GM21619 (cell line): ENCODE results near the gene DPY19L3.
"Not testable (repeated sequence)": the region's sequence is repeated elsewhere in the genome, so short reads cannot be mapped to it uniquely, and the experiment has no call there.

Experiments
- ATAC-seq: cut with Tn5 transposase; IDR thresholded peaks from one replicate; pipeline ENCODE4 v1.9.1; 2021; ENCODE audit not compliant: unreplicated experiment

The DPY19L3 gene

DNA sequence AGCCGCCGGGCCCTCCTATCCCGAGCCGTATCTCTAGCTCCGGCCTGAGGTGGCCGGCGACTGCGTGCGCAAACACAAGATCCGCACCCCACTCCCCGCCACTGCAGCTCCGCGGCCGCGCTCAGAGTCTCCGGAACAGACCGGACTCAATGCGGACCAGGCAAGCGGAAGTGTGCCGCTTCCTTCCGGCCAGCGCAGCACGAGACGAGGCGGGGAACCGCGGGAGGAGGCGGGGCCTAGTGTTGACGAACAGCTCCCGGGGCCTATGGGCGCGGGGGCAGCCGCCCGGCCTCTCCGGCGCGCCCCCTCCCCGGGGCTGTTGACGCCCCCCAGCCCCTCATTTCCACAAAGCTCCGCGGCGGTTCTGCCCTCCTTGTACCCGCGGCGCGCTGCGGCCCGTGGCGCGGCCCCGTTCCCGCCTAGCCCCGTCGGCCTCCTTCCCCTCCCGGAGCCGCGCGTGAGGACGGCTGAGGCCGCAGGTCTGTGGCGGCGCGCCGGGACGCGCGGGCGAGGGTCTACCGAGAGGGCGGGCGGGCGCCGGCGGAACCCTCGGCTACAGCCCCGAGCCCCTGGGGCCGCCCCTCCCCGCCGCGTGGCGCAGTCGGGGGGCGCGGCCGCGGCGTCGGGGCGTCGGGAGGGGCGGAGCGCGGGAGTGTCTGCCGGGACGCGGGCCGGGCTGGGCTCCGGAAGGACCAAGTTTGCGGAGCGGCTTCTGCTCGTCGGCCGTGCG is at the start of gene DPY19L3:
DPY19L3 (plus strand) TSS at position 340 of the 730 bp plus-strand sequence. CDS start 2,484 bp downstream, outside the sequence.
- peak; percentile 92 for ATAC-seq

DNA sequence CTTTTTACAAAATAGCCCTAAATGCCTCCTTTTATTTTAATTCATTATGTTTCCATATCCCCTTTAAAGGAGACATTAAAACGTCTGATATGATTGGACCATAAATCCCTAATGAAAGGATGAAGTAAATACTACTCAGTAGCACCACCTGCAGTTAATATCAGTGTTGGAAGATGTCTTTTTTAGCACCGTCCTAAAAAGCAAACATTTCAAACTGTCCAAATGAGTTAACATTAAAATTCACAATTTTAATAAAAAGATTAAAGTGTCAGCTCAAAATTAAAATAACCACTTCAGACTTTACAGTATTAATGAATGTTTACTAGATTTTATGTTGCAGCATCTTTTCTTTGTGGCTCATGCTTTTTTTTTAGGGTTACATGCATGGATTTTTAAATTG is 47.9 kb upstream of the DPY19L3 start:
- no peak for ATAC-seq

GRCh38 chr19:32358321-32358720 is 47.2 kb upstream of the DPY19L3 start:
- no peak for ATAC-seq

- ATAC-seq: no peak
These were observed 46.0 kb upstream of the DPY19L3 start for GRCh38 chr19:32359581-32359980.

DNA sequence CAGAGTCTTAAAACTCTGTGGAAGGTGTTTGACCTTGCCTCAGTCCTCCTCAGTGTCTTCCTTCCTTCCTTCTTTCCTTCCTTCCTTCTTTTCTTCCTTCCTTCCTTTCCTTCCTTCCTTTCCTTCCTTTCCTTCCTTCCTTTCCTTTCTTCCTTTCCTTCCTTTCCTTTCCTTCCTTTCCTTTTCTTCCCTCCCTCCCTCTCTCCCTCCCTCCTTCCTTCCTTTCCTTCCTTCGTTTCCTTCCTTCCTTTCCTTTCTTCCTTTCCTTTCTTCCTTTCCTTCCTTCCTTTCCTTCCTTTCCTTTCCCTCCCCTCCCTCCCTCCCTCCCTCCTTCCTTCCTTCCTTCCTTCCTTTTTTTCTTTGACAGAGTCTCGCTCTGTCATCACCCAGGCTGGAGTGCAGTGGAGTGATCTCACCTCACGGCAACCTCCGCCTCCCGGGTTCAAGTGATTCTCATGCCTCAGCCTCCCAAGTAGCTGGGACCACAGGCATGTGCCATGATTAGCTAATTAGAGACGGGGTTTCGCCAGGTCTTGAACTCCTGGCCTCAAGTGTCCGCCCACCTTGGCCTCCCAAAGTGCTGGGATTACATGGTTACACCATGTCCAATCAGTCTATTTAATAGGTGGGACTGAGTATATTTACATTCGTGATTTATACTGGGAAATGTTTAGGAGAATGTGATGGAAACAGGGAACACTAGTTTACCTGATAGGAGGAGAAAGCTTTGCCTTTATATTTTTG is 43.8 kb upstream of the DPY19L3 start:
- ATAC-seq: no peak

- no peak for ATAC-seq
These were observed 43.3 kb upstream of the DPY19L3 start for GRCh38 chr19:32362318-32362691.

DNA sequence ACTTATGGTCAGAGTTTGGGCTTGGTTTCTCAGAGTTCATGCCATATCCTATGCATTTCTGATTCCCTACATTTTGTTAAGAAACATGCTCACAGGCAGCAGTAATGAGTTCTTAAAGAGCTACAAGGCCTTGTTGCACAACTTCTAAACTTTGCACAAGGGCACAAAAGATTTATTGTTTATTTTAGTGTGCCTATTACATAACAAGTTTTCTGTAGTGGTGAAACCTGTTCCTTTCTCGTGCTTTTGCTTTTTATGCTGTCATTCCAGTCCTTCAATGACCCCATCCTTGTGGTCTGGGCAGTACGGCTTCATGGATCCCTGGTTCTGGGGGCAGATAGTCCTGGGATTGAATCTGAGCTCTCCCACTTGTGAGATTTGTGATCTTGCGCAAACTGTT is 42.4 kb upstream of the DPY19L3 start:
- ATAC-seq: no peak

DNA sequence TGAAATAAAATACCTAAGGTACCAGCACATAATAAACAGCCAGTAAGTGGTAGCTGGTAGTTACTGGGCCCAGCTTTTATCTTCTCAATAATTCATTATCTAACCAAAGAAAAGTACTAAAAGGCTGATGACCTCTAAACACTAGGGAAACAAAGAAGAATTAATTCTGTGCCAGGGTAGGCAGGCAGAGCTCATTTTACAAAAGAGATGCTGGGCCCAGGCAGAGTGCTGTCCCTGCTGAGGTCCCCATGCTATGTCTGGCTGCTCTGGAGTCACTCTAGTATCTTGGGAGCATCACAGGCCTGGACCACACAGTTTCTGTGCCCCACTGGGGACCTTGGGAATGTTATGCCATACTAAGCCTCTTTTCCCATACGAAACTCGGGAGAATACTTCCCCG is 41.9 kb upstream of the DPY19L3 start:
- ATAC-seq: no peak

DNA sequence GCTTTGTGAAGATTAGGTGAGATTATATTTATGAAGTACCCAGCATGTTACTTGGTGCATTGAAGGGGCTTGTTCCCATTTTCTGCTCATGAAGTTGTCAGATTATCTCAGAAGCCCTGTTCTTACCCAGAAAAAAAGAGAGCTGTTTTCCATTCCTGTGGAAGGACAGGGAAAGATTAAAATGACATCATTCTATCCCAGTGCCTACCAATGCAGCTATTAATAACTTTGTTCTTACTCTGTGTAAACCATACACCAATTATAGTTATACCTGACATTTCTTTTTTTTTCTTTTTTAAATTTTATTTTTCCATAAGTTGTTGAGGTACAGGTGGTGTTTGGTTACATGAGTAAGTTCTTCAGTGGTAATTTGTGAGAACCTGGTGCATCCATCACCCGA is 41.5 kb upstream of the DPY19L3 start:
- ATAC-seq: no peak

- no peak for ATAC-seq
These were observed 38.5 kb upstream of the DPY19L3 start for GRCh38 chr19:32367063-32367462.

DNA sequence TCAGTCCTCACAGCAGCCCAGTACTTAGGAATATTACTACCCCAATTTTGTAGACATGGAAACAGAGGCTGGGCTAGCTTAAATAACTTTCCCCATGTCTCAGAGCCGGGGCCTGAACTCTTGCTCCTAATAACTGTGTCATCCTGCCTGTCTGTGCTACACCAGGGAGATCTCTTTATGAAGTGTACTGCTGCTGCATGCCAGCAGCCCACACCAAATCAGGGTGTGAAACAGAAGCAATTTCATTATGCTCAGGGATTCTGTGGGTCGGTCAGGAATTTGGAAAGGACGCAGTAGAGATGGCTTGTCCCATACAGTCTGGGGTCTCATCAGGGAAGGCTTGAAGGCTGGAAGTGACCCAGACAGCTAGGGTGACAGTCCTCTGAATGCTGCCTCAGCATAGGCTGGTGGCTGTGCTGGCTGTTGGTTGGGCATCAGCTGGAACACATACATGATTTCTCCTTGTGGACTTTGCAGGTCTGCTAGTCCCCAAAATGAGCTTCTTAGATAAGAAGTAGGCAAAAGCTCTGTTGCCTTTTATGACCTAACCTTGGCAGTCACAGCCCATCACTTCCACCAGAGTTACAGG is 37.5 kb upstream of the DPY19L3 start:
- ATAC-seq: no peak

GRCh38 chr19:32368787-32369186 is 36.8 kb upstream of the DPY19L3 start:
- ATAC-seq: no peak

GRCh38 chr19:32372726-32373517 is 32.6 kb upstream of the DPY19L3 start:
- no peak for ATAC-seq

DNA sequence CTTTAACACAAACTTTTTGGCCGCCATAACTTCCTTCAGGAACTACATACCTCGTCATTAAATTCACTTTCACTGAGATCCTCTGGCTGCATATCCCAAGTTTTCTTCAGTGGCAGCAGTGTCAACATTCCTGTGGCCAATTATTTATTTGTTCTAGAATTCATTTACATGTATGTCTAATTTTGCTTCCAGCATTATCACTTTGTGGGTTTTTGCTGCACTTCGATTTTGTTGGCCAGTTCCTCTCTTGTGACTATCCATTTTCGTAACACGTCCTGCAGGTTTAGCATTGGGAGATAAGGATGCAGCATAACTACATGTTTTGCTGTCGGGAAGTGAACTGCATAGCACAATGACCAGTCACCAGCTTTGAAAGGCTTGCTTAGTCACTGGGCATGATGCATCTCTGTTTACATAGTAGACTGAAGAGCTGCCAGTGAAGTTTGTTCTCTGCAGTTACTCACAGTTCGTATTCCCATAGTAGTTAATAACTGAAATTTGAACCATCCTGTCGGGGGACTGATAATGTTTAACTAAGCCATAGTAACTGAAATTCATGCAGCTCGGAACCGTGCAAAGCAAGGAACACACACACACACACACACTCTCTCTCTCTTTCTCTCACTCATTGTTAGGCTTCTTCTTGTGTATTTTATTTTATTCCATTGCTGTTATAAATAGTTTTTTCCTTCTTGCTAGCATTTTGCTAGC is 31.8 kb upstream of the DPY19L3 start:
- ATAC-seq: no peak

GRCh38 chr19:32374362-32374761 is 31.2 kb upstream of the DPY19L3 start:
- ATAC-seq: not testable (repeated sequence)

DNA sequence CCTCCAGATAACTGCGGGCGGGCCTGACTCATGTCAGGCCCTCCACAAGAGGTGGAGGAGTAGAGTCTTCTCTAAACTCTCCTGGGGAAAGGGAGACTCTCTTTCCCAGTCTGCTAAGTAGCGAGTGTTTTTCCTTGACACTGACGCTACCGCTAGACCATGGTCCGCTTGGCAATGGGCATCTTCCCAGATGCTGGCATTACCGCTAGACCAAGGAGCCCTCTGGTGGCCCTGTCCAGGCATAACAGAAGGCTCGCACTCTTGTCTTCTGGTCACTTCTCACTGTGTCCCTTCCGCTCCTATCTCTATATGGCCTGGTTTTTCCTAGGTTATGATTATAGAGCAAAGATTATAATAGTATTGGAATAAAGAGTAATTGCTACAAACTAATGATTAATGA is 28.5 kb upstream of the DPY19L3 start:
- ATAC-seq: not testable (repeated sequence)

GRCh38 chr19:32380269-32380668 is 25.3 kb upstream of the DPY19L3 start:
- ATAC-seq: no peak

DNA sequence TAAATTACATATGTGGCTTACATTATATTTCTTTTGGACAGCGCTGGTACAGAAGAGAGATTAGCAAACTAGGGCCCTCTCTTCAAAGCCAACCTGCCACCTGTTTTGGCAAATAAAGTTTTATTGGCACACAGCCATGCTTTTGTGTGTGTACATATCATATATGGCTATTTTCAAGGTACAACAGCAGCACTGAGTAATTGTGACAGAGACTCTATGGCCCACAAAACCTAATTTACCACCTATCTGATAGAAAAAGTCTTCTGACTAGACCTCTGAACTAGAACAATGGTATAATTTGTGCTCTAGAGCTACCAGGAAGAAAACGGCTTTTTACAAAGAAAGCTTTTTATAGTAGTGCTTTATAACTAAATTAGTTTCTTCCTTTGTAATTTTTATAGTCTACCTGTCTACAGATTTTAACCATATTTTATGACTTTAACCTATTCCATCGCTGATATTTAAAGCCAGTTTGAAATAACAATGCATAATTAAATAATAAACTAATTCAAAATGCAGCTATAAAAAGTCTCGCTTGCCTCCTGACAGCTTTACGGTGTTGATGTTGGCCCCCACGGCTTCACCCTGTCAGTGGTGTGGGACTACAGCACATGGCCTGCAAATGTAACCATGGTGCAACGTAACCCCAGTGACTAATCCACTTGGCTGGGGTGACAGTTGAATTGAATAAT is 17.7 kb upstream of the DPY19L3 start:
- ATAC-seq: no peak

GRCh38 chr19:32388393-32388855 is 17.1 kb upstream of the DPY19L3 start:
- ATAC-seq: no peak

DNA sequence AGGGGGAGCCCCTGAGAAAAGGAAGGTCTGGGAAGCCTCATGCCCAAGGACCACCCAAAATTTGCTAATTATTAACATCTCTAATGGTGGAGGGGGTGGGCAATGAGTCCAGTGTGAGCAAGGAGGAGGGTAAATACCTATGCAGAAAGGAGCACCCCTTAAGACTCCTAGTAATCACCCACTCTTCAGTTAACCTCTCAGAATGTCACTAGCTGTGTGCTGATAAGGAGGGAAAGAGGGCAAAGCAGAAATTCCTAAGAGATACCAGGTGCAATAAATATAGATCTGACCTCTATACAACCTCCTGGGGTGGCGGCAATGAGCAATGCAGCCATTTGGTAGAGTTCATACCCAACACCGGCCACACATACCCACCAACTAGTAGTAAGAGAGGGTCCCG is 12.7 kb upstream of the DPY19L3 start:
- no peak for ATAC-seq
